ENCODE data around the gene JAKMIP1.

JAKMIP1 gene

DNA sequence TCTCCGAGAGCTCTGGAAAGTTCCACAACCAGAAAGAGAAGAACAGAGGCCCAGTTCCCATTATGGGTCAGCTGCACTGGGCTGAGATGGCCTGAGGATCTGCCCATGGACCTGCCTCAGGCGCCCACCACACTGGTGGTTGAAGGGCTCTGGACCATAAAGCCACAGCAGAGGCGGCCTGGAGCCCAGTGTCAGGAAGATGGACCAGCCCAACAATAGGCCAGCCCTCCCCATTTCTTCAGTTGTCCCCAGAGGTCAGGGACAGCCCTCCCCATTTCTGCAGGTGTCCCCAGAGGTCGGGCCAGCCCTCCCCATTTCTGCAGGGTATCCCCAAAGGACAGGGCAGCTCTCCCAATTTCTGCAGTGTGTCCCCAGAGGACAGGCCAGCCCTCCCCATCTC, 144.9 kb downstream of the JAKMIP1 start:
- no peak for DNase-seq

DNA sequence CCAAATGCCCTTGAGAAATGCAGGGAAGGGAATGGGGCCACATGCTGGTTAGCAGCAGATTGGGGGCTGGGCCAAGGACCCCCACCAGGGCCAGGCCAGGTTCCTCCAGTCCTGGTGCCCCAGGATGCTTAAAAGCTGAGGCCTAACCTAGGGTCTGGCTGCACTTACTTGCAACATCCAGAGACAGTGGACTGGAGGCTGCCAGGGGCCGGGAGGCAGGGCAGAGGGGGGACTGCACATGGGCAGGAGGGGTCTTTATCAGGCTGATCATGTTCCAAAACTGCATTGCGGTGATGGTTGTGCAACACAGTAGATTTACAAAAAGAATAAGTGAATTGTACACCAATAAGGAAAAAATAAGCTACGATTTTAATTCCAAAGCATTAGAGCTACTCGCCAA, 145.3 kb downstream of the JAKMIP1 start:
- no peak for DNase-seq

DNA sequence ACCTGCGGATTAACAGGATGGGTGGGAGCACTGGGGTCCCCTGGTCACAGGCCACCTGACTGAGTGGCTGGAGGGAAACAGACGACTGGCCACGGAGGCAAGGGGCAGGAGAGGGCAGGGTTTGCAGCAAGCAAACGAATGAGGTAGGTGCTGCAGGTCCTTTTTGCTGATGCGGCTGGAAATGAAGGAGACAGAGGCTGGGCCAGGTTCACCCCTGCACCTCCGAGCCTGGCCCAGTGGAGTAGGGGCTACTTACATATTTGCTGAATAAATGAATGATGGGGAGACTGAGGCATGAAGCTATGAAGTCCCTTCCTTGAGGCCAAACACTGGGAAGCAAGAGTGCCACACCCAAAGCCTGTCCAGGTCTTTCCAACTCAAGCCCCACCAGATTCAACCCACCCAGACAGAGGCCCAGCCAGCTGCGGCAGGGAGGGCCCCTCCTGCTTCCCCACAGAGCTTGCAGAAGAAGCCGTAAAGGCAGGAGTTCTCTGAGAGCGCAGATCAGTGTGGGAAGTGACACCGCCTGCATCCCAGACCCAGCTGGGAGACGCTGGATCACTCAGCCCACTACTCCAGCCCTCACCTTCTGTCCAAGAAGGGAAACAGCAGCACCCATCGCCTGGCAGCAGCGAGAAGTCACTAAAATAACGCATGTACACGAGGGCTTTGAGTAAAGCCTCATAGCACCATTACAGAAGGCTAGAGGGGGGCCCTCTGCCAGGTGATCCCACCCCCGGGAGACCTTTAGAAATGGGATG, 146.0 kb downstream of the JAKMIP1 start:
- no peak for DNase-seq

DNA sequence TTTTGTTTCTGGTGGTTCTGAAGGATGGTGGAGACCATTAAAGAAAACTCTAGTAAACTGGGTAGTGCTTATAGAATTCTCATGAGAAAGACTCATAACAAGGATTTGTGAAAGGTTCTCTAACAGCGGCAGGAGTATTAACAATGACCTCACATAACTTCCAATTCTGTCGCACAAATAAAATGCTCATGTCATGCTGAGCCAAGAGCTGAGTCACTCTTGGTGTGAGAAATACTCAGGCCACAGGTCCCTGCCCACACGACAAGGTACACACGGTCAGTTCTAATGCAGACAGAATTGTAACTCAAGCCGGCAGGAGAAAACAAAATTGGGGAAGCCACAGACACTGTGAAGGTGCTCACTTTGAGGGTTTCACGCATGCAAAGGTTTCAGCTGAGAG, 147.7 kb downstream of the JAKMIP1 start:
- DNase-seq, result no peak

DNA sequence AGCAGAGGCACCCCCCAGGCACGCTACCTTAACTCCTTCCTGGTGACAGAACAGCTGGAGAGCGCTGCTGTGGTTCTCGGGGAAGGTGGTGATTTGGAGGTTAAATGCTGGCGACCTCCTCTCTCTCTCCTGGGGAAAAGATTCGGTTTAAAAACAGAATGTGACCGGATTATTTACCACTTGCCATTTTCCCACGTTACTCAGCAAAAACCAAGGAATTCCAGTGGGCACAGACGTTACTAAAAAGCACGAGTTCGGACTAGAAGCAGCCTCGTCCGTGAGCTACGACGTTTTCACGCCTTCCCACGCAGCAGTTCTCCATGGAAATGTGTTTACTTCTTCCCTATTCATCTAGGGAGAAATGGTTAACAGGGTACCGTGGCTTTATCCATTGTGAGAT, 149.8 kb downstream of the JAKMIP1 start:
- DNase-seq, result no peak

DNA sequence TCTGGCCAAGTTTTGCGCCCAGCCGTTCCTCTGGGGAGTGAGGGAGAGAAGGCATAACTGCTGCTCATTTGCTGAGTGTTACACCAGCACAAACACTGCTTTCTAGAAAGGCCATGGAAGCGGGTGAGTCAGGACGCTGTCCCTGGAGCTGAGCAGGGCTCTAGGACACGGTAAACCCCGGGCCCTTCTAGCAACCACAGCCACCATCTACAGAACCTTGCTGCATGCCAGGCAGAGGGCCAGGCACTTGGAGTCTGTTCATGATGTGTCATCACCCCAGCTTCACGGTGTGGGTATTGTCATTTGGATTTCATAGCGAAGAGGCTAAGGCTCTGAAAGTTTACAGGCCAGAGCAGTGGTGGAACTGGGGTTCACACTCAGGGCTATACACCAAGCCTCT, 150.4 kb downstream of the JAKMIP1 start:
- no peak for DNase-seq

DNA sequence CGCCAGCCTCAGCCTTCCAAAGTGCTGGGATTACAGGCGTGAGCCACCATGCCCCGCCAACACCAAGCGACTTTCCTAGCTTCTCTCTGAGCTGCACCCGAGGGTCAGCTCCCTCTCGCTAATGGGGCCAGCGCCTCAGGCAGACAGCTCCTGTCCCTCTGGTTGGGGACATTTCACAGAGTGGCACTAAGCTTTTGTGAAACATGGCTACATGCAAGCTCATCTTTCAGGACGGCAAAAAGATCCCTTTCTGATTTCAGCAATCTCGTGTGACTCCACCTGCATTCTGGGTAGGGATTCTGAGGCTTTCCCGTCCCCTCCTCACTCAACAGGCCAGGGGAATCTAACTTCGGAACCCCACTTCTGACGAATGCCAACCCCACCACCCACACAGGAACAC, 151.1 kb downstream of the JAKMIP1 start:
- DNase-seq, result no peak

DNA sequence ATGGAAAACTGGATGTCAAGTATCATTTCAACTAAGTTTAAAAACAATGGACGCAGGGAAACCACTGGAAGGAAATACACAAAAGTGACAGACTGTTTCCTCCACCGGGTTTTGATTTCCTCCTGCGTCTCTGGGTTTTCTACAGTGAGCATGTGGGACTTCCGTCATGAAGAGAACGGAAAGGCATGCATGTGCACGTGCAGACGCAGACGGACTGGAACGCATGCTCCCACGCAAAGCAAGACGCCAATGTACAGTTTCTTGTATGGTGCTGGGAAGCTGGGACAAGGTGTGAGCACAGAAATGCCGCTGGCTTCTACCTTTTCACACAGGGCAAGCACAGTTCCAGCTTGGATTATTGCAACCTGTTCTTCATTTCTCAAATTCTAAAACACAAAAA, 151.8 kb downstream of the JAKMIP1 start:
- no peak for DNase-seq

DNA sequence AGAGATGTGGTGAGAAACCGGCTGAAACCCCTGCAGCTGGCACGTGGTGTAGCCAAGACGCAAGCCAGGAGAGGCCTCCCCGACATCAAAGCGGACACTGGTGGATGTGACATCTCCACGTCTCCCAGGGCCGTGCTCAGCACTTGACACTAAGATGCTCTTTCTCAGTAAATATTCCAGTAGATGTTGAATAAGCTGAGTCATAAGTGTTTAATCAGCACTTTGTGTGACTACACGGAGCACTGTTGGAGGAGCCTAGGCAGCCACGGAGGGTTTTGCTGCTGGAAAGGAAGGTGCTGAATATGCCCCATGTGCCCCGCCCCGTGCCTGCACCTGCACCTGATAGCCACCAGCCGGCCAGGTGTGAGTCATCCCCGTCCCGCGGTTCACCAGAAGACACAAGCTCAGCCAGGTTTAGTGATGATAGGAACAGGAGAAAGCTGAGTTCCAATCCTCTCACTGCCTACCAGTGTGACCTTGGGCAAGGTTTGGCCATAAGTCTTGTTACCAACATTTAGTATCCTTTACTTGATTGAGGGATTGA, 153.1 kb downstream of the JAKMIP1 start:
- peak in 1 of 2 donors; percentile 1 for DNase-seq

DNA sequence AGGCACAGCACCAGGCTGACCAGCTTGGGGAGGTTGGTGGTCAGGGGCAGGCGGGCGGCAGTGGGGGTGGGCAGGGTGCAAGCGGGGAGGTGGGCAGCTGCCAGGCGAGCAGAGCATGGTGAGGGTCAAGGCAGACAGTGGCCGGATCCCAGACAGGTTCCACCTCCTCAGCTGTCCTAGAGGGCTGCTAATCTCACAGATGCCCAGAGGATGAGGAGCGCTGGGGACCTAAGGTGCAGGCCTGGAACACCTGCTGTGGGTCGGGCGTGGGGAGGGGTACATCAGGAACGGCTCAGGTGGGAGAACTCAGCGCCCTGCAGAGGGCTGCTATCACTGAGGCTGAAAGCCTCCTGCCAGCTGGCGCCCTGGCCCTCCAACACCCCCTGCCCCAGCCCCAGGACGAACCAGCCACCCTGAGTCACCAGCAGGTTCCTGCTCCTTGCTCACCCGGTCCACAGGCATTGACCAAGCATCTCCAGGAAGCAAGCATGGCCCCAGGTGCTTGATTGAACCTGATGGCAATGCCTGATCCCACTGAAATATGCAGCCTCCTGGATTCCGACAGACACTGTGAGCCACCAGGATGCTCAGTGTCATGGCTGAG, 153.7 kb downstream of the JAKMIP1 start:
- no peak for DNase-seq

DNA sequence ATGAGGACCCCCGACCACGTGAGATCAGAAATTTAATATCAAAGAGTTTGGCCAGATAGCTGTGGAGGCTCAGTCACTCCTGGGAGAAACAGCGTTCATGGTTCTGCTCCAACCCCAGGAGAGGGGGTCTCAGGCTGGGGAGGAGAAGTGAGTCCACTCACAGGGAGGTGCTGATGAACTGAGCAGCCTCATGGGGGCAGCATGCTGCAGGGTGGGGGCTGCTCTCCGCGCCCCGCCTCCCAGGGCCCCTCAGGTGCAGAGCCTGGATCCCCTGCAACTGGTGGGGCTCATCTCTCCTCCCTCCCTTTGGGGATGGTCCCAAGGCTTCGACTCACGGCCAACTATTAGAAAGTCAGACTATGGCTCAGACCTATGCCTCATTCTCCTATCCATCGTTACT, 155.5 kb downstream of the JAKMIP1 start:
- no peak for DNase-seq

DNA sequence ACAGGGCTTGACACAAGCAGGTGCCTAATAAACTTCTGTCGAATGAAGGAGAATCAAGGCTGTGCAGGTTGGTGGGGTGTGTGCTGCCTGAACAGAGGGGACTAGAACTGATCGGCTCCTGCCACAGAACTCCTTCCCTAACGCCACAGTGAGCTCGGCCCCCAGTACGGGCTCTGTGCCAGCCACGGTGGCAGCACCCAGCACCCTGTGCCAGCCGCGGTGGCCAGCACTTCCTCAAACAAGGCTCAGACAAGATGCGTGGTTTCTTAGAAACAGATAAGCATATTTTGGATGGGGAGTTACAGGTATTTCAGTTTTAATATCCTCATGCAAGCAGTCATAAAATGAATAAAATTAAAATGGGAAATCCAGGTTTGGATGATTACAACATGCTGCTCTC, 156.1 kb downstream of the JAKMIP1 start:
- no peak for DNase-seq

DNA sequence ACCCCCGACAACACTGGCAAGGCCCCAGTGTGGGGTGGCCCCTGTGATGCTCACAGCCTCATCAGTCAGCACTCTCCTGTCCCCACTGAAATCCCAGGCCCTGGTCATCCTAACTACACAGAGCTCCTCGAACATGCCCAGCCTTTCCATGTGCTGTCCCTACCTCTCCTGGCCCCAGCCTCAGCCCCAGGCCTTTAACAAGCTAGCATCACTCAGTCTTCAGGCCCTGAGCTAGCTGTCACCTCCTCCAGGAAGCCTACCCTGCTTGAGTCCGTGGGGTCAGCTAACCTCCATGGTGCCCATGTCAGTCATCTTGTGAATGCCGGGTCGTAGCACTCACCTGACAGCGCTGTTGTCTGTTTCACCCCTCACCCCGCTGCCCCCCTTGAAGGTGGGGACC, 156.5 kb downstream of the JAKMIP1 start:
- DNase-seq, result no peak

DNA sequence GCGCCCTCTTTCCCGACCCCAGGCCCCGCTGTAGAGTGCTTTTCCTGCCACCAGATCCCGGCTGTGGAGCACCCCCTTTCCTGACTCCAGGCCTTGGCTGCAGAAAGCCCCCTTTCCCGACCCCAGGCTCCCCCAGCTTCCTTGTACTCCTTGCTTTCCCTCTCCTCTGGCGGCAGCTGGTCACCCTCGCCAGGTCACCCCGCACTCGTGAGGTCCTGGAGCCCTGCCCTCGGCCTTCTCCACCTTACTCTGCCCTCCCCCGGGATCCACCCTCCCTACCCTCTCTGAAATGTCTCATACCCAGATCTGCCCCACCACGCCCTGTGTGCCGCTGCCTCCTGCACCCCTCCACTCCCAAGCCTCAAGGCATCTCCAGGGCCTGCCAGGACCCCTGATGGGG, 157.2 kb downstream of the JAKMIP1 start:
- DNase-seq, result no peak

DNA sequence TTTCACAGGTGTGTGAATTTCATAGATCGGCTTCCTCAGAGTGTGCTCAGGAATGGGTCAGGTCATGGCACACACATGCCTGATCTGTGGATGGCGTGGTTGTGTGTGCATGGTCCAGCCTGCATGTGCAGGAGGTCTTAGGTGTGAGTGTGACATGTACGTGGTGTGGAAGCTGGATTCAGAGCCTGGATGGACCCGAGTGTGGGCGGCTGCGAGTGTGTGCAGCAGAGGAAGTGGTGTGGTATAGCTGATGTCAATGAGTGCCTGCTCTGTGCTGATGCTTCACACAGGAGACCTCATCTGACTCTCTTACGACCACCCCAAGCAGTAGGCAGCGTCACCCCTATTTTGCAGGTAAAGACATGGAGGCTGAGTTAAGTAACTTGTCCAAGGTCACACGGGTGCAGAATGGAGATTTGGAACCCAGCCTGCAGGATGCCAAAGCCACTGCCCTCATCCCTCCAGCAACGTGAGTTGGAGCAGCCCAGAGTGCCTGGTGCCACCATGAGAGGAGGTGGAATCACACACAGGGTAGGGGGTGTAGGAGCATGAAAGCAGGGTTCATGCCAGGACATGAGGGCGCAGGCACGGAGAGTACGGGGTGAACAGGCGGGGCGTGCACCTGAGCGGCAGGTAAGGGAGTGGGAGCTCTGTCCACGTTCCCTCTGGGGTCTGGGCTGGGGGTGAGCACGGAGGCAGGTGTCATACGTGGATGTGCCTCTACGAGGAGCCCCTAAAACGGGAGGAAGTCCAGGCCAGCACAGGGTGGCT, 157.9 kb downstream of the JAKMIP1 start:
- DNase-seq, result no peak

DNA sequence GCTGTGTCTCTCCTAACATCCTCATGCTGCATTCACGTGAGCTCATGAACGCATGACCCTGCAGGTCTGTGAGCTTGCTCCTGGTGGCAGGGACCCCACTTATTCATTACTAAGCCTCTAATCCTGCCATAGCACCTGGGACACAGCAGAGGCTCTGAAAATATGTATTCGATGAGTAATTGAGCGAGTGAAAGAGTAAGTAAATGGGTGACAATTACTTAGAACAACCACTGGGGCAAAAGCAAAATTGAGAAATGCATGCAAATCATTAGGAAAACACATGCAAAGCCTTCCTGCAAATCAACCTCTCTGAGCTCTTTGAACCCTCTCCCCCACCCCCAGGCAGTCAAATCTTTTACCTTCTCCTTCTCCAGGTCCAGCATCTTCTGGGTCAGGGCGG, 158.5 kb downstream of the JAKMIP1 start:
- no peak for DNase-seq

DNA sequence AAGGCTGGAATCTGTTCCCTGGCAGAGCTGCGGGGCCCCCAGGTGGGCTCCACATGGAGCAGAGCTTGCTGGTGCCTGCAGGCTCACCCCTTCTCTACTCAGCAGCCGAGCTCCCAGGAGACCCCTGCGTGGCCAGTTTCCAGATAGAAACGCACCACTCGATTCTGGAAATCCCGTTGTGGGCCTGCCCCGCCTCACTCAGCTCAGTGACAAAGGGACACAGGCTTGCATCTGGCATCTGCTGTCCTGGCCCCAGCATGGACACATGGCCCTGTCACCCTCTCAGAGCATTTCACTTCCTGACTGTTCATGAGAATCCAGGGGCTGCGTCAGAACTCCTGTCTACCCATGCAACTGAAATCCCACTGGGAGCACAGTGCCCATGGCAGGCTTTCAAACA, 161.6 kb downstream of the JAKMIP1 start:
- no peak for DNase-seq

DNA sequence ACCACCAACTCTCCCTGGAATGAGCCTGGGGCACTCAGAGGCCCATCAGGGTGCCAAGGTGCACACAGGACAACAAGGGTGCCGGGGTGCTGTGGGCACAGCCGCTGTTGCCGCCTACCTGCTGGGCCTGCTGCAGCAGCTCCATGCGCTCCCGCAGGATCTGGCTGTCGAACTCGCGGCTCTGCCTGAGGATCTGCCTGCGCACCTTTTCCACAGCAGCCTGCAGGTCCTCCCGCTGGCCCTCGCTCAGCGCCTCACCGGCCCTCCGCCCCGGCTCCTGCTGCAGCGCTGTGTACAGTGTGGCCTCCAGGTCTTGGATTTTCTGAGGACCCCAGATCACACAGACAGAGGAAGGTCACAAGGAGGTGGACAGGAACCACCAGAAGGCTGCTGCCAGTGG, 164.6 kb downstream of the JAKMIP1 start:
- DNase-seq, result no peak

DNA sequence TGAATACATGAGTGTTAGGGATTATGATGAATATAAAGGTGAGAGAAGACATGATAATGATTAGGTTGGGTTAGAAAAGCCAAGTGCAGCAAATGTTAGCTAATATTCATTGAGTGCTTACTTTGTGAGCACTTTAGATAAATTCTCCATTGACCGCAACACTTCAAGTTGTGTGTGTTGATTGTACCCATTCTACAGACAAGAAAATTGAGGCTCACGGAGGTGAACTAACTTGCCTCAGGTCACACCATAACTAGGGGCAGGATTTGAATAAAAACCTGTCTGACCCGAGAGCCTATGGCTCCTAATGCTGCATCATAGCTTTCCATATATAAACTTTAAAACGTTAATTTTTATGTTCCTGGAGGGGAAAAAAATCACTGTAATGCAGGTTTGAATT, 167.0 kb downstream of the JAKMIP1 start:
- no peak for DNase-seq

DNA sequence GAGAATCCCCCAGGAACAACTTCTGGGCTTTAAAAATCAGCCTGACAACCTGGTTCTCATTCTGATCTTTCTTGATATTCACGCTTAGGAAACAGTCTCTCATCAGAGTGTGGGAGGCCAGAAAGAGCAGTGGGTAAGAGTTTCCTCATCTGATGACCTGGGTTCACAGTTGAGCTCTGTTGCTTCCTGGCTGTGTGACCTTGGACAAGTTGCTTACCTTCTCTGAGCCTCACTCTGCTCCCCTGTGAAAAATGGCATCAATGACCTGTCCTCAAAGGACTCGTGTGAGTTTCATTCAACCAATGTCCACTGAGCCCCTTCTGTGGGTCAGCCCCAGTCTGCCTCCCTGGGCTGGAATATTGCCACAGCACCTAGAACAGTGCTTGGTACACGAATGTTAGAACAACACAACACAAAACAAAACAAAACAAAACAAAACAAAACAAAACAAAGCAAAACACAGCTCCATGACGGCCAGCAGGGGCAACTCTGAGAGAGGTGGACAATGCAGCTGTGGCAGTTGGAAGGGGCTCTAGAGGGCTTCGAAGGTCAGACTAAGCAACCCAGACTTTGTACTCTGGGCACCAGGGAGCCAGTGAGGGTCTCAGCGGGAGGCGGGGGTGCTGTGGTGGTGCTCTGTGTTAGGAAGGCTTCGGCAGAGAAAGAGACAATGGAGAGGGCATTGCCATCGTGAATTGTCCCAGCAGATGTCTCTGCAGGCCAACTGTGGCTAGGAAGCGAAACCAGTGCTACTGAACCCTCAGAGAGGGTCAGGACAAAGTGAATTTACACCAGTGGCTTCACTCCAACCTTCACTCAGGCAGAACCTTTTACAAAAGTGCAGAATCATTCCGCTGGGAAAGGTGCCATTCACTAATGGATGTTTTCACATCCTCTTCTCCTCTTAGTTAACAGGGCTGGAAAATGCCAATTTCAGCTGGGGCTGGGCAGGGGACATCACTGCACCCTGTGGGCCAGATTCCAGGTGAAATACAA, 167.8 kb downstream of the JAKMIP1 start:
- no peak for DNase-seq

DNA sequence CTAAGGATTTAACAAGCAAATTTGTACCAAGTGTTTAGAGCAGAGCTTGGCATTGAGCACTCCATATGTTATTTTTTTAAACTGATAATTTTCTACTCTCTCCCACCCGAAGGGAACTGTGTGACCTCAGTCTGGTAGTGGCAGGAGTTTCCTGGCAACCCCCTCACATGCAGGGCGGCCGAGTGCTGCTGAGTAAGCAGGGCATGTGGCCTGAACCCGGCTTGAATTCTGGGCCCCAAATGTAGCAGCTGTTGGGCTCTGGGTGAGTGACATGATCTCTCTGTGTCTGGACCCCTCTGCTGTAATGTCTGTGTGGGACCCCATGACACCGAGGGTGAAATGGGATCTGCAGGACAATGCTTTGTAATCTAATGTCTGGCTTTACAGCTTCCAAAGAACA, 168.5 kb downstream of the JAKMIP1 start:
- no peak for DNase-seq

DNA sequence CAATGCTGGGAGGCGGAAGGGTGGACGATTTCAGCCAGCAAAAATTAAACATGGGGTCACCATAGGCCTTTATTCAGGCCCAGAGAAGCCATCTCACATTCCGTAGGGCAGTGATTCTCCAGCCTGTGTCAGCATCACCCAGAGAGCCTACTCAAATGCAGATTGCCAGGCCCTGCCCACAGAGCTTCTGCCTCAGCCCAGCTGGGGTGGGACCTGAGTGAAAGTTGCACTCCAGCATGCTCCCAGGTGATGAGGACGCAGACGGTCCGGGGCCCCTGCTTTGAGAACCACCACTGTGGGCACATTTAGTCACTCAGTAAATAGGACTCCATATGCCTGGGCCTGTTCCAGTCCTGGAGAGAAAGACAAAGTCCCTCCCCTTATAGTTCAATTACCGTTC, 169.7 kb downstream of the JAKMIP1 start:
- DNase-seq, result no peak

DNA sequence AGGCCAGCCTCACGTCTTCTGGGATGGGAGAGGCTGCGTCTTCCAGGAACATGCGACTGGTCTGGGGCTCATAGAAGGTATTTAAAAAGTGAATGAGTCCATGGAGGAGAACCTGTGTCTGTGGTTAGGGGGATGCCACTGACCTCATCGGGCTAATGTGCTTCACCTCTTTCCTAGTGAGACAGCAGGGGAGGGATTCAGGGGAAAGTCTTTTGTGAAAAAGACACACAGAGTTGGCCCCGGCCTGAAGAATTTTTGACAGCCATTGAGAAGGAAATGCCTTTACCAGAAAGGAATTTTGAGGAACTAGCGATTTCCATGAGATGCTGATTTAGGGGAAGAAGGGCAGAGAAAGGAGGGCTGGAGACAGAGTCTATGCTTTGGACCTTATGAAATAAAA, 171.1 kb downstream of the JAKMIP1 start:
- no peak for DNase-seq
